PFSK-1 (cell line): Measurements from ENCODE around the gene SLC39A5.

Experiments
- FOXP2 ChIP-seq: optimal IDR thresholded peaks from 2 replicates; pipeline ENCODE3; 2011; ENCODE audit warnings: borderline replicate concordance, control low read depth, inconsistent platforms; ENCODE audit not compliant: insufficient read depth; ENCODE audit errors: extremely low read length, extremely low read depth
- POLR2AphosphoS5 ChIP-seq: IDR thresholded peaks from 2 replicates; pipeline ENCODE4 v1.6.1; 2012; ENCODE audit warnings: low read depth, mild to moderate bottlenecking, control low read depth, low read length, moderate library complexity
- REST ChIP-seq, 2 experiments: IDR thresholded peaks; 2 replicates each; pipeline versions ENCODE4 v1.6.1 to v1.8.0; 2011 to 2012; ENCODE audit warnings: low read depth in 2 of 2, low read length in 2 of 2, control low read depth in 1 of 2, inconsistent platforms in 1 of 2, mild to moderate bottlenecking in 1 of 2, moderate library complexity in 1 of 2; ENCODE audit not compliant: insufficient read depth in 1 of 2
- SIN3A ChIP-seq: IDR thresholded peaks from 2 replicates; pipeline ENCODE4 v1.6.1; 2012; ENCODE audit warnings: mild to moderate bottlenecking, low read length, moderate library complexity, borderline replicate concordance; ENCODE audit not compliant: insufficient read depth
- TAF1 ChIP-seq: IDR thresholded peaks from 2 replicates; pipeline ENCODE4 v1.6.1; 2012; ENCODE audit warnings: low read length, control low read depth, borderline replicate concordance; ENCODE audit not compliant: insufficient read depth

SLC39A5 gene

GRCh38 chr12:56286044-56286830, 56.4 kb downstream of the SLC39A5 start:
- TF ChIP-seq FOXP2 = no peak
- TF ChIP-seq SIN3A = no peak
- TF ChIP-seq TAF1 = no peak
- no peak for TF ChIP-seq POLR2AphosphoS5
- no peak for TF ChIP-seq REST (IDR thresholded peaks at IDR 0.05; ENCODE audit: insufficient read depth in 1 of 2, low read depth in 2 of 2, low read length in 2 of 2)
